ENCODE data around the gene CDKAL1. TPM values are rescaled to one million over a fixed set of nuclear protein-coding genes. Genes with fewer than 3 reads are reported as not detected.

CDKAL1 gene
- total RNA-seq, 1 experiment from 2014 or later = 16.1 TPM

DNA sequence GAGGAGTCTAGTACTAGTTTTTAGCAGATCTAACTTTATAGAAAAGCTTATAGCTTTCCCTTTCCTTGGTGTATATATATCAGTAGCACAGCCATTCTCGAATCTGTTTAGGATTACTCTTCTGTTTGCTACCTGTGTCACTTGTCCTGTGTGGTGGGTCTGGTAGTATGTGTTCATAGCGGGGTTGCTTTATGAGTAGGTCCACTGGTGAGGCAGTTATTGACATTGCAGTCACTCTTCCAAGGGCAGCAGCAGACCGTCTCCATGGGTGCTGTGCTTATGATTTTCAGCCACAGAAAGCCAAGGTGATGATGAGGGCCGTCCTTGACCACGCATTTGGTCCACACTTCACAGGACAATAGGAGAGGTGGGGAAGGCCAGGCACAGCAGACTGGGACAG, 171.5 kb downstream of the CDKAL1 start:
- H3F3A ChIP-seq (ENCODE audit: insufficient read depth, low read depth) = no peaks in the 10 kb centered on the region
- BruUV-seq (replicated peaks) = no TSS peak
- CTCF ChIA-PET = no interaction called here

DNA sequence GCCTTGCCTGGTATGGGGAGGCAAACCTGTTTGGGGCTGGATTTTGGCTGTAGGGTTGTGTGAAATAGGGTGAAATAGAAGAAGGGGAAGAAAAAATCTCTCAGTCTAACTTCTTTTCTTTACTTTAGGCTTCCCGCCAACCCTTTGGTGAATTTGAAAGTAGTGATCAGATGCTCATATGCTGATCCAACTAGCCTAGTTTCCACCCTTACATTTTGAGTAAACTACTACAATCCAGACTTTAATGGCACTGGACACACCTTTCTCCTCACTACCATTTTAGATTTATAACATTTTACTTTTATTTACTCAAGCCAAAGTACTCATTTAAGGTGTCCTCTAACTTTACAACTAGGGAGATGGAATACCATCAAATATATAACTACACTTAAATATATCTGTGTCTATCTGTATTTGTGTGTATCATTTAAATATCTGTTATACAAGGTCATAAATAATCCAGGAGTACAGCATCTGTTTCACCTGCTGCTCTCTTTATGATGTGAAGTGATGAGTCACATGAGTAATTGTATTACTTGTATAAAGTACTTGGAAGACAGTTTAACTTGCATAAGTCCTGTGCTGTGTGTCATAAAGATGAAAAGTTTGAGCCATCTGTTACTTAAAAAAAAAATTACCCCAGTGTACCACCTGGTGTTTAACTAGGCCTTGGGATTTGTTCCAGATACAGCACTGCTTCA, 172.1 kb downstream of the CDKAL1 start:
- POLR2A ChIA-PET (ENCODE audit: unreplicated experiment) = no interaction called here
- Histone ChIP-seq H3K4me2 (no peak overlapping the region), H3K4me3 (no peak overlapping the region), H2AFZ (no peak overlapping the region), H3K4me1 (replicated peaks; ENCODE audit: insufficient read depth) (peaks cover 12% of the 10 kb centered on the region), H3F3A (ENCODE audit: insufficient read depth, low read depth) (no peaks in the 10 kb centered on the region), H4K20me1 (ENCODE audit: insufficient read depth) (no peaks in the 10 kb centered on the region), H3K9me2 (ENCODE audit: insufficient read depth) (no peaks in the 10 kb centered on the region), H3K27me3 (ENCODE audit: insufficient read depth, low read depth) (no peaks in the 10 kb centered on the region), H3K9me3 (ENCODE audit: insufficient read depth, low read depth) (no peaks in the 10 kb centered on the region), H3K79me2 (ENCODE audit: low read depth) (no peaks in the 10 kb centered on the region), H3K36me3 (ENCODE audit: low read depth) (no peaks in the 10 kb centered on the region), H3K27ac (no peak overlapping the region)
- CTCF ChIA-PET = no interaction called here
- intact Hi-C loops (cut with micrococcal nuclease; ENCODE audit: unreplicated experiment) = no loop called here
- no peak for DNase-seq
- TF ChIP-seq EZH2 (IDR thresholded peaks at IDR 0.05; ENCODE audit: low read depth) = no peak
- TF ChIP-seq, protein P1, sequence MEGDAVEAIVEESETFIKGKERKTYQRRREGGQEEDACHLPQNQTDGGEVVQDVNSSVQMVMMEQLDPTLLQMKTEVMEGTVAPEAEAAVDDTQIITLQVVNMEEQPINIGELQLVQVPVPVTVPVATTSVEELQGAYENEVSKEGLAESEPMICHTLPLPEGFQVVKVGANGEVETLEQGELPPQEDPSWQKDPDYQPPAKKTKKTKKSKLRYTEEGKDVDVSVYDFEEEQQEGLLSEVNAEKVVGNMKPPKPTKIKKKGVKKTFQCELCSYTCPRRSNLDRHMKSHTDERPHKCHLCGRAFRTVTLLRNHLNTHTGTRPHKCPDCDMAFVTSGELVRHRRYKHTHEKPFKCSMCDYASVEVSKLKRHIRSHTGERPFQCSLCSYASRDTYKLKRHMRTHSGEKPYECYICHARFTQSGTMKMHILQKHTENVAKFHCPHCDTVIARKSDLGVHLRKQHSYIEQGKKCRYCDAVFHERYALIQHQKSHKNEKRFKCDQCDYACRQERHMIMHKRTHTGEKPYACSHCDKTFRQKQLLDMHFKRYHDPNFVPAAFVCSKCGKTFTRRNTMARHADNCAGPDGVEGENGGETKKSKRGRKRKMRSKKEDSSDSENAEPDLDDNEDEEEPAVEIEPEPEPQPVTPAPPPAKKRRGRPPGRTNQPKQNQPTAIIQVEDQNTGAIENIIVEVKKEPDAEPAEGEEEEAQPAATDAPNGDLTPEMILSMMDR (conservative IDR thresholded peaks at IDR 0.05) = no peak
- no TSS peak for BruUV-seq (replicated peaks)

More for the DNA sequence above, 171.5 kb downstream of the CDKAL1 start:
- no peaks in the 10 kb centered on the region for H3K9me2 ChIP-seq (ENCODE audit: insufficient read depth)
- H3K79me2 ChIP-seq (ENCODE audit: low read depth) = no peaks in the 10 kb centered on the region
- H3K27ac ChIP-seq = no peak overlapping the region
- TF ChIP-seq, protein P1 (conservative IDR thresholded peaks at IDR 0.05) = no peak
- no peak for TF ChIP-seq EZH2 (IDR thresholded peaks at IDR 0.05; ENCODE audit: low read depth)
- intact Hi-C loops (cut with micrococcal nuclease; ENCODE audit: unreplicated experiment) = no loop called here
- no peaks in the 10 kb centered on the region for H4K20me1 ChIP-seq (ENCODE audit: insufficient read depth)
- H3K9me3 ChIP-seq (ENCODE audit: insufficient read depth, low read depth) = no peaks in the 10 kb centered on the region
- H3K27me3 ChIP-seq (ENCODE audit: insufficient read depth, low read depth) = no peaks in the 10 kb centered on the region
- POLR2A ChIA-PET (ENCODE audit: unreplicated experiment) = no interaction called here
- peaks cover 6% of the 10 kb centered on the region for H3K4me1 ChIP-seq (replicated peaks; ENCODE audit: insufficient read depth)
- no peak overlapping the region for H2AFZ ChIP-seq
- H3K36me3 ChIP-seq (ENCODE audit: low read depth) = no peaks in the 10 kb centered on the region
- no peak for DNase-seq
- H3K4me2 ChIP-seq = no peak overlapping the region
- H3K4me3 ChIP-seq = no peak overlapping the region

GRCh38 chr6:20706939-20707485, 172.8 kb downstream of the CDKAL1 start:
- Histone ChIP-seq H3K9me3 (ENCODE audit: insufficient read depth, low read depth) (no peaks in the 10 kb centered on the region), H3K4me1 (replicated peaks; ENCODE audit: insufficient read depth) (peaks cover 18% of the 10 kb centered on the region), H3K36me3 (ENCODE audit: low read depth) (no peaks in the 10 kb centered on the region), H4K20me1 (ENCODE audit: insufficient read depth) (no peaks in the 10 kb centered on the region), H2AFZ (no peak overlapping the region), H3K9me2 (ENCODE audit: insufficient read depth) (no peaks in the 10 kb centered on the region), H3K79me2 (ENCODE audit: low read depth) (no peaks in the 10 kb centered on the region), H3K4me2 (no peak overlapping the region), H3K27ac (no peak overlapping the region), H3K4me3 (no peak overlapping the region), H3F3A (ENCODE audit: insufficient read depth, low read depth) (no peaks in the 10 kb centered on the region), H3K27me3 (ENCODE audit: insufficient read depth, low read depth) (no peaks in the 10 kb centered on the region)
- no peak for DNase-seq
- TF ChIP-seq, protein P1 (conservative IDR thresholded peaks at IDR 0.05) = no peak
- no peak for TF ChIP-seq EZH2 (IDR thresholded peaks at IDR 0.05; ENCODE audit: low read depth)
- ChIA-PET POLR2A (ENCODE audit: unreplicated experiment) (no interaction called here), CTCF (no interaction called here)
- intact Hi-C loops (cut with micrococcal nuclease; ENCODE audit: unreplicated experiment) = no loop called here
- no TSS peak for BruUV-seq (replicated peaks)
